HepG2 (cell line): ENCODE results near the gene KCNT2. TPM values are rescaled to one million over a fixed set of nuclear protein-coding genes. Genes with fewer than 3 reads are reported as not detected.

Source experiments
- ATAC-seq: fragments of 200-7000 bp; cut with Tn5 transposase; 3 replicates; pipeline ENCODE4 v1.9.1; 2020; ENCODE audit warnings: mild to moderate bottlenecking, moderate library complexity
- BruUV-seq: library from RNA; stranded (reverse); fragments of 400-500 nt; replicated peaks from 2 replicates; lab custom pipeline; 2021; lab: Mats Ljungman, UMichigan
- CTCF ChIA-PET: fragments of 300-600 bp; formaldehyde crosslinking; extraction: SDS; loops from one replicate; lab custom pipeline; 2021; ENCODE audit warnings: low total read pairs, inconsistent platforms, low intra/inter-chr PET ratio; lab: Yijun Ruan, JAX
- POLR2A ChIA-PET: fragments of 350-600 bp; sonication (Branson Sonifier 250); formaldehyde crosslinking; loops from one replicate; lab custom pipeline; 2020; ENCODE audit warnings: antibody characterized with exemption, inconsistent platforms; lab: Yijun Ruan, JAX
- DNase-seq: peaks from one replicate; pipeline ENCODE4 v3.0.0-alpha.2; 2015; ENCODE audit warnings: low spot score
- FAIRE-seq: peaks from 3 replicates; lab custom pipeline; 2011; peaks lifted over from hg19 to GRCh38; lab: Jason Lieb, UNC
- H2AFZ ChIP-seq: one replicate; pipeline ENCODE4 v1.6.1; 2011; ENCODE audit warnings: low read length, inconsistent platforms
- H3K27ac ChIP-seq: fragments of 300-600 bp; 3 replicates; pipeline ENCODE4 v1.8.0; 2011; ENCODE audit warnings: mixed run types, mild to moderate bottlenecking, mixed read lengths, low read length, inconsistent platforms; ENCODE audit not compliant: insufficient read depth; ENCODE audit errors: extremely low read length
- H3K27me3 ChIP-seq, 2 experiments: fragments of 200-600 bp in 1 of 2; 2 replicates in 1 of 2; 3 replicates in 1 of 2; pipeline versions ENCODE4 v1.6.0 to v1.8.0; 2011; ENCODE audit warnings: low read length in 2 of 2, mild to moderate bottlenecking in 2 of 2, moderate library complexity in 2 of 2, inconsistent platforms in 1 of 2; ENCODE audit not compliant: insufficient read depth in 2 of 2, control insufficient read depth in 1 of 2
- H3K36me3 ChIP-seq, 2 experiments: fragments of 200-600 bp in 1 of 2; replicated peaks in 1 of 2; 2 replicates in 1 of 2; 3 replicates in 1 of 2; pipeline versions ENCODE4 v1.5.1 to v1.8.0; 2011; ENCODE audit warnings: low read length in 2 of 2, inconsistent platforms in 1 of 2; ENCODE audit not compliant: insufficient read depth in 2 of 2, control insufficient read depth in 1 of 2
- H3K4me1 ChIP-seq: 2 replicates; pipeline ENCODE4 v1.5.1; 2012; ENCODE audit warnings: low read length, inconsistent platforms; ENCODE audit not compliant: insufficient read depth
- H3K4me2 ChIP-seq: 2 replicates; pipeline ENCODE4 v1.6.0; 2011; ENCODE audit warnings: low read depth, low read length, inconsistent platforms
- H3K4me3 ChIP-seq, 3 experiments: fragments of 200-600 bp in 1 of 3; sonication (generic), shearing (Covaris generic) in 1 of 3; replicated peaks in 1 of 3; 2 replicates each; pipeline ENCODE4 v1.5.1; 2011 to 2016; ENCODE audit warnings: low read length in 3 of 3, inconsistent platforms in 2 of 3, low read depth in 2 of 3, mild to moderate bottlenecking in 2 of 3, control low read depth in 1 of 3, mixed read lengths in 1 of 3; ENCODE audit not compliant: insufficient read depth in 1 of 3
- H3K79me2 ChIP-seq: one replicate; pipeline ENCODE4 v1.6.1; 2011; ENCODE audit warnings: low read length, inconsistent platforms; ENCODE audit not compliant: insufficient read depth
- H3K9ac ChIP-seq: 2 replicates; pipeline ENCODE4 v1.6.0; 2011; ENCODE audit warnings: mild to moderate bottlenecking, low read depth, low read length, inconsistent platforms; ENCODE audit not compliant: insufficient read depth
- H3K9me3 ChIP-seq: 2 replicates; pipeline ENCODE4 v1.5.1; 2012; ENCODE audit warnings: mild to moderate bottlenecking, low read length
- H4K20me1 ChIP-seq: 2 replicates; pipeline ENCODE4 v1.6.0; 2011; ENCODE audit warnings: inconsistent platforms, mild to moderate bottlenecking, low read length, moderate library complexity; ENCODE audit not compliant: insufficient read depth
- FOXK1 ChIP-seq: sonication (generic); formaldehyde crosslinking; IDR thresholded peaks from 2 replicates; pipeline ENCODE4 v1.4.0; 2020; ENCODE audit warnings: low read depth, missing genetic modification reagents, borderline replicate concordance
- HNRNPUL1 ChIP-seq: fragments of 200-400 bp; formaldehyde crosslinking; IDR thresholded peaks from 2 replicates; pipeline ENCODE4 v1.6.1; 2017; ENCODE audit warnings: low read depth, mild to moderate bottlenecking, low read length, moderate library complexity
- NR2F6 ChIP-seq, 2 experiments: IDR thresholded peaks; 2 replicates each; pipeline ENCODE4 v1.6.1; 2016; ENCODE audit warnings: antibody characterized with exemption in 1 of 2, mild to moderate bottlenecking in 1 of 2
- USF2 ChIP-seq, 2 experiments: sonication (generic) in 1 of 2; formaldehyde crosslinking in 1 of 2; IDR thresholded peaks; 2 replicates each; pipeline versions ENCODE4 v1.5.1 to v1.6.1; 2011 to 2020; ENCODE audit warnings: borderline replicate concordance in 1 of 2, low read depth in 1 of 2, low read length in 1 of 2, mild to moderate bottlenecking in 1 of 2, missing genetic modification reagents in 1 of 2, moderate library complexity in 1 of 2
- ZMYM4 ChIP-seq: sonication (generic); formaldehyde crosslinking; IDR thresholded peaks from 2 replicates; pipeline ENCODE4 v1.8.1; 2023; ENCODE audit warnings: mild to moderate bottlenecking, missing genetic modification reagents
- ZNF12 ChIP-seq: sonication (generic); formaldehyde crosslinking; IDR thresholded peaks from 2 replicates; pipeline ENCODE4 v1.5.0; 2020; ENCODE audit warnings: missing genetic modification reagents
- ZNF431 ChIP-seq: sonication (generic); formaldehyde crosslinking; IDR thresholded peaks from 2 replicates; pipeline ENCODE4 v1.9.0; 2022; ENCODE audit warnings: missing genetic modification reagents, low read depth, mild to moderate bottlenecking, borderline replicate concordance
- ZNF691 ChIP-seq: sonication (generic); formaldehyde crosslinking; IDR thresholded peaks from 2 replicates; pipeline ENCODE4 v1.4.0; 2020; ENCODE audit warnings: missing genetic modification reagents, low read depth, mild to moderate bottlenecking, borderline replicate concordance
- in situ Hi-C: cut with HindIII; loops from 2 replicates; pipeline ENCODE4 v1.10.0; 2017; ENCODE audit warnings: low pct_unique_long_range_greater_than_20kb; ENCODE audit not compliant: extremely low pct_ligation_motif_present
- intact Hi-C: fragments of 100-400 bp; cut with micrococcal nuclease; formaldehyde crosslinking; loops from one replicate; pipeline ENCODE4 v1.10.0; 2022; ENCODE audit not compliant: unreplicated experiment
- polyA plus RNA-seq, 8 experiments: library from polyadenylated mRNA; depleted of rRNA in 3 of 8; stranded (reverse) in 7 of 8; unstranded in 1 of 8; fragments of >200 nt; fragmentation: Illumina TruSeq in 4 of 8; extraction: Trizol in 4 of 8; gene quantifications; 2 replicates each; pipeline versions ENCODE4 v1.2.1 to v1.2.3, GENCODE V29; 2011 to 2016; ENCODE audit warnings: low read depth in 4 of 8, missing spikeins in 1 of 8, mixed read lengths in 1 of 8; ENCODE audit not compliant: insufficient read depth in 1 of 8
- total RNA-seq, 5 experiments: library from RNA; depleted of rRNA; stranded (reverse); fragments of >200 nt; fragmentation: Illumina TruSeq; extraction: Trizol; gene quantifications; 2 replicates each; pipeline ENCODE4 v1.2.3, GENCODE V29; 2016; ENCODE audit warnings: low read depth in 1 of 5
- TF ChIP-seq, protein P1 (sequence below): sonication (generic); formaldehyde crosslinking; conservative IDR thresholded peaks from 2 replicates; pipeline ENCODE4 v1.4.0; 2020; ENCODE audit warnings: missing genetic modification reagents
- TF ChIP-seq, protein P2 (sequence below): sonication (generic); formaldehyde crosslinking; IDR thresholded peaks from 2 replicates; pipeline ENCODE4 v1.5.0; 2020; ENCODE audit warnings: mild to moderate bottlenecking, missing genetic modification reagents
- TF ChIP-seq, protein P3 (sequence below): sonication (generic); formaldehyde crosslinking; IDR thresholded peaks from 2 replicates; pipeline ENCODE4 v1.4.0; 2020; ENCODE audit warnings: mild to moderate bottlenecking, missing genetic modification reagents, borderline replicate concordance

Gene KCNT2
- total and polyA plus RNA-seq, 2 of the 13 experiments (the other 11 are each of a cell fraction or from before 2014, with no cell fraction given): not detected

DNA sequence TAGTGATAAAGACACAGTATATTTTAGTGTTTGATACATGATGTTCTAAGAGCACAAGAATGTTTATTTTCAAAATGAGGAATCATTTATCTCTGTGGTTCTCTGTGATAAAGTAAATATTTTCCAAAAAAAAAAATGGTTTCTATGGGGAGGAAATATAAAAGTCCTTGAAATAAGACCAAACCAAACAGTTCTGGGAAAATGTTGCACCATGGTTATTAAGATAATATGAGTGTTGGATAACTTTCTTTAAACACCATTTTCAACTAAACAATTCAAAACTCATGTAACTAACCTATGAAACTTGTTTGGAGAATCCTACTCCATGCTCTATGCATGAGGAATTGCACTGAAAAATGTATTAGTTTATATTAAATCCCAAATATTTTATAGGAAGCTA, 184.6 kb downstream of the KCNT2 start:
- TF ChIP-seq, protein P1, sequence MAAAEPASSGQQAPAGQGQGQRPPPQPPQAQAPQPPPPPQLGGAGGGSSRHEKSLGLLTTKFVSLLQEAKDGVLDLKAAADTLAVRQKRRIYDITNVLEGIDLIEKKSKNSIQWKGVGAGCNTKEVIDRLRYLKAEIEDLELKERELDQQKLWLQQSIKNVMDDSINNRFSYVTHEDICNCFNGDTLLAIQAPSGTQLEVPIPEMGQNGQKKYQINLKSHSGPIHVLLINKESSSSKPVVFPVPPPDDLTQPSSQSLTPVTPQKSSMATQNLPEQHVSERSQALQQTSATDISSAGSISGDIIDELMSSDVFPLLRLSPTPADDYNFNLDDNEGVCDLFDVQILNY (CRISPR knock-in tag): no peak
- no peak for TF ChIP-seq HNRNPUL1
- TF ChIP-seq, protein P2, sequence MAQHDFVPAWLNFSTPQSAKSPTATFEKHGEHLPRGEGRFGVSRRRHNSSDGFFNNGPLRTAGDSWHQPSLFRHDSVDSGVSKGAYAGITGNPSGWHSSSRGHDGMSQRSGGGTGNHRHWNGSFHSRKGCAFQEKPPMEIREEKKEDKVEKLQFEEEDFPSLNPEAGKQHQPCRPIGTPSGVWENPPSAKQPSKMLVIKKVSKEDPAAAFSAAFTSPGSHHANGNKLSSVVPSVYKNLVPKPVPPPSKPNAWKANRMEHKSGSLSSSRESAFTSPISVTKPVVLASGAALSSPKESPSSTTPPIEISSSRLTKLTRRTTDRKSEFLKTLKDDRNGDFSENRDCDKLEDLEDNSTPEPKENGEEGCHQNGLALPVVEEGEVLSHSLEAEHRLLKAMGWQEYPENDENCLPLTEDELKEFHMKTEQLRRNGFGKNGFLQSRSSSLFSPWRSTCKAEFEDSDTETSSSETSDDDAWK: no peak
- TF ChIP-seq ZNF12 (CRISPR knock-in tag): no peak
- TF ChIP-seq ZNF431 (CRISPR knock-in tag): no peak
- TF ChIP-seq, protein P3, sequence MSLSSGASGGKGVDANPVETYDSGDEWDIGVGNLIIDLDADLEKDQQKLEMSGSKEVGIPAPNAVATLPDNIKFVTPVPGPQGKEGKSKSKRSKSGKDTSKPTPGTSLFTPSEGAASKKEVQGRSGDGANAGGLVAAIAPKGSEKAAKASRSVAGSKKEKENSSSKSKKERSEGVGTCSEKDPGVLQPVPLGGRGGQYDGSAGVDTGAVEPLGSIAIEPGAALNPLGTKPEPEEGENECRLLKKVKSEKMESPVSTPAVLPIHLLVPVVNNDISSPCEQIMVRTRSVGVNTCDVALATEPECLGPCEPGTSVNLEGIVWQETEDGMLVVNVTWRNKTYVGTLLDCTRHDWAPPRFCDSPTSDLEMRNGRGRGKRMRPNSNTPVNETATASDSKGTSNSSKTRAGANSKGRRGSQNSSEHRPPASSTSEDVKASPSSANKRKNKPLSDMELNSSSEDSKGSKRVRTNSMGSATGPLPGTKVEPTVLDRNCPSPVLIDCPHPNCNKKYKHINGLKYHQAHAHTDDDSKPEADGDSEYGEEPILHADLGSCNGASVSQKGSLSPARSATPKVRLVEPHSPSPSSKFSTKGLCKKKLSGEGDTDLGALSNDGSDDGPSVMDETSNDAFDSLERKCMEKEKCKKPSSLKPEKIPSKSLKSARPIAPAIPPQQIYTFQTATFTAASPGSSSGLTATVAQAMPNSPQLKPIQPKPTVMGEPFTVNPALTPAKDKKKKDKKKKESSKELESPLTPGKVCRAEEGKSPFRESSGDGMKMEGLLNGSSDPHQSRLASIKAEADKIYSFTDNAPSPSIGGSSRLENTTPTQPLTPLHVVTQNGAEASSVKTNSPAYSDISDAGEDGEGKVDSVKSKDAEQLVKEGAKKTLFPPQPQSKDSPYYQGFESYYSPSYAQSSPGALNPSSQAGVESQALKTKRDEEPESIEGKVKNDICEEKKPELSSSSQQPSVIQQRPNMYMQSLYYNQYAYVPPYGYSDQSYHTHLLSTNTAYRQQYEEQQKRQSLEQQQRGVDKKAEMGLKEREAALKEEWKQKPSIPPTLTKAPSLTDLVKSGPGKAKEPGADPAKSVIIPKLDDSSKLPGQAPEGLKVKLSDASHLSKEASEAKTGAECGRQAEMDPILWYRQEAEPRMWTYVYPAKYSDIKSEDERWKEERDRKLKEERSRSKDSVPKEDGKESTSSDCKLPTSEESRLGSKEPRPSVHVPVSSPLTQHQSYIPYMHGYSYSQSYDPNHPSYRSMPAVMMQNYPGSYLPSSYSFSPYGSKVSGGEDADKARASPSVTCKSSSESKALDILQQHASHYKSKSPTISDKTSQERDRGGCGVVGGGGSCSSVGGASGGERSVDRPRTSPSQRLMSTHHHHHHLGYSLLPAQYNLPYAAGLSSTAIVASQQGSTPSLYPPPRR (CRISPR knock-in tag): no peak
- no peak for TF ChIP-seq ZNF691
- no peak for TF ChIP-seq NR2F6 (IDR thresholded peaks at IDR 0.05)
- TF ChIP-seq NR2F6 (CRISPR knock-in tag; IDR thresholded peaks at IDR 0.05): no peak
- no peak for TF ChIP-seq USF2 (IDR thresholded peaks at IDR 0.05; ENCODE audit: low read depth, low read length)
- no peak for TF ChIP-seq USF2 (CRISPR knock-in tag; IDR thresholded peaks at IDR 0.05; ENCODE audit: borderline replicate concordance)
- no peak for TF ChIP-seq ZMYM4 (CRISPR knock-in tag)
- no peak for TF ChIP-seq FOXK1
- Histone ChIP-seq H3K9me3 (no peaks in the 10 kb centered on the region), H4K20me1 (no peaks in the 10 kb centered on the region), H3K79me2 (no peaks in the 10 kb centered on the region), H3K9ac (no peak overlapping the region), H3K4me1 (no peaks in the 10 kb centered on the region), H3K27me3 (no peaks in the 10 kb centered on the region), H3K27ac (no peak overlapping the region), H3K4me3 (no peak overlapping the region), H3K4me2 (no peak overlapping the region), H2AFZ (no peak overlapping the region), H3K36me3 (no peaks in the 10 kb centered on the region)
- intact Hi-C loops (no loop called here), in situ Hi-C loops (no loop called here)
- no TSS peak for BruUV-seq
- ChIA-PET POLR2A (no interaction called here), CTCF (no interaction called here)
- FAIRE-seq: no peak
- DNase-seq: no peak
- no peak for ATAC-seq
